Neural progenitor cell (in vitro differentiated cells): ENCODE data around the gene ELF5. TPM values are rescaled to one million over a fixed set of nuclear protein-coding genes. Genes with fewer than 3 reads are reported as not detected.

Source experiments
- DNase-seq: peaks from one replicate; pipeline ENCODE4 v3.0.0-alpha.2; 2016; ENCODE audit warnings: low spot score
- H2AFZ ChIP-seq: fragments of 200-600 bp; sonication (generic); replicated peaks from 2 replicates; pipeline ENCODE4 v1.6.1; 2016; ENCODE audit warnings: antibody characterized with exemption
- H3F3A ChIP-seq: fragments of 200-600 bp; sonication (generic); 2 replicates; pipeline ENCODE4 v1.6.1; 2016; ENCODE audit warnings: antibody characterized with exemption, low read depth
- H3K27ac ChIP-seq: fragments of 200-600 bp; sonication (generic); 2 replicates; pipeline ENCODE4 v1.5.1; 2016; ENCODE audit warnings: mild to moderate bottlenecking
- H3K27me3 ChIP-seq: fragments of 200-600 bp; sonication (generic); 2 replicates; pipeline ENCODE4 v1.6.1; 2016; ENCODE audit warnings: mild to moderate bottlenecking, moderate library complexity
- H3K36me3 ChIP-seq: fragments of 200-600 bp; sonication (generic); 2 replicates; pipeline ENCODE4 v1.5.1; 2016
- H3K4me1 ChIP-seq: fragments of 200-600 bp; sonication (generic); 2 replicates; pipeline ENCODE4 v1.6.1; 2016; ENCODE audit warnings: mixed run types
- H3K4me2 ChIP-seq: fragments of 200-600 bp; sonication (generic); 2 replicates; pipeline ENCODE4 v1.6.1; 2016
- H3K4me3 ChIP-seq: fragments of 200-600 bp; sonication (generic); 2 replicates; pipeline ENCODE4 v1.5.1; 2016
- H3K79me2 ChIP-seq: fragments of 200-600 bp; sonication (generic); 2 replicates; pipeline ENCODE4 v1.6.1; 2016; ENCODE audit warnings: low read depth
- H3K9ac ChIP-seq: fragments of 200-600 bp; sonication (generic); 2 replicates; pipeline ENCODE4 v1.6.1; 2016
- H3K9me3 ChIP-seq: fragments of 200-600 bp; sonication (generic); 2 replicates; pipeline ENCODE4 v1.5.1; 2016; ENCODE audit warnings: low read depth
- H4K20me1 ChIP-seq: fragments of 200-600 bp; sonication (generic); 2 replicates; pipeline ENCODE4 v1.6.1; 2016; ENCODE audit warnings: low read depth
- H3K27ac Mint-ChIP-seq: 3 replicates; pipeline ENCODE4 v1.8.0; 2021; ENCODE audit warnings: mixed read lengths
- H3K27me3 Mint-ChIP-seq: 2 replicates; pipeline ENCODE4 v1.8.0; 2022; ENCODE audit warnings: low read depth, mild to moderate bottlenecking, inconsistent platforms, moderate library complexity, mixed read lengths; ENCODE audit not compliant: insufficient read depth
- H3K36me3 Mint-ChIP-seq: 3 replicates; pipeline ENCODE4 v1.8.0; 2021; ENCODE audit warnings: mixed read lengths
- H3K4me1 Mint-ChIP-seq: 3 replicates; pipeline ENCODE4 v1.8.0; 2021; ENCODE audit warnings: mixed read lengths
- H3K4me3 Mint-ChIP-seq: 3 replicates; pipeline ENCODE4 v1.8.0; 2021; ENCODE audit warnings: mild to moderate bottlenecking, moderate library complexity, mixed read lengths
- H3K9me3 Mint-ChIP-seq: 3 replicates; pipeline ENCODE4 v1.8.0; 2020; ENCODE audit warnings: mixed read lengths
- CTCF ChIP-seq: fragments of 200-600 bp; sonication (generic); IDR thresholded peaks from 2 replicates; pipeline ENCODE4 v1.5.1; 2017; ENCODE audit warnings: antibody characterized with exemption, mild to moderate bottlenecking
- EZH2 ChIP-seq: fragments of 200-600 bp; sonication (generic); IDR thresholded peaks from 2 replicates; pipeline ENCODE4 v1.6.1; 2017; ENCODE audit warnings: antibody characterized with exemption, mild to moderate bottlenecking, moderate library complexity
- EZH2phosphoT487 ChIP-seq: fragments of 200-600 bp; sonication (generic); IDR thresholded peaks from 2 replicates; pipeline ENCODE4 v1.6.1; 2017; ENCODE audit warnings: antibody characterized with exemption
- total RNA-seq: library from RNA; depleted of rRNA; stranded (reverse); fragments of >200 nt; gene quantifications from 2 replicates; pipeline ENCODE4 v1.2.3, GENCODE V29; 2015; ENCODE audit warnings: low replicate concordance

The ELF5 gene
- total RNA-seq, 1 donor from 2014 or later = not detected

GRCh38 chr11:34433899-34434298 lies 79.7 kb downstream of the ELF5 start:
- Histone ChIP-seq H3F3A (no peaks in the 10 kb centered on the region), H3K4me3 (no peak overlapping the region), H3K9me3 (no peaks in the 10 kb centered on the region), H3K27me3 (no peaks in the 10 kb centered on the region), H4K20me1 (no peaks in the 10 kb centered on the region), H3K27ac (no peak overlapping the region), H2AFZ (no peak overlapping the region), H3K4me1 (no peaks in the 10 kb centered on the region), H3K4me2 (no peak overlapping the region), H3K36me3 (no peaks in the 10 kb centered on the region), H3K9ac (no peak overlapping the region), H3K79me2 (no peaks in the 10 kb centered on the region)
- Mint-ChIP-seq H3K36me3 (no peaks in the 10 kb centered on the region), H3K4me3 (no peak overlapping the region), H3K4me1 (no peaks in the 10 kb centered on the region), H3K27ac (no peak overlapping the region), H3K27me3 (peaks cover 4% of the 10 kb centered on the region), H3K9me3 (no peaks in the 10 kb centered on the region)
- TF ChIP-seq EZH2 (no peak), CTCF (no peak), EZH2phosphoT487 (no peak)
- no peak for DNase-seq

GRCh38 chr11:34432822-34433221 lies 80.8 kb downstream of the ELF5 start:
- H3K4me1 ChIP-seq = no peaks in the 10 kb centered on the region
- no peak for TF ChIP-seq EZH2phosphoT487
- no peak for TF ChIP-seq CTCF
- no peak for TF ChIP-seq EZH2
- no peaks in the 10 kb centered on the region for H3K36me3 Mint-ChIP-seq
- H4K20me1 ChIP-seq = no peaks in the 10 kb centered on the region
- DNase-seq = no peak
- H2AFZ ChIP-seq = no peak overlapping the region
- no peak overlapping the region for H3K4me2 ChIP-seq
- no peaks in the 10 kb centered on the region for H3K79me2 ChIP-seq
- no peaks in the 10 kb centered on the region for H3K4me1 Mint-ChIP-seq
- no peak overlapping the region for H3K27ac Mint-ChIP-seq
- no peak overlapping the region for H3K27ac ChIP-seq
- H3K9me3 ChIP-seq = no peaks in the 10 kb centered on the region
- no peaks in the 10 kb centered on the region for H3K36me3 ChIP-seq
- no peaks in the 10 kb centered on the region for H3K27me3 ChIP-seq
- H3K9ac ChIP-seq = no peak overlapping the region
- no peaks in the 10 kb centered on the region for H3K9me3 Mint-ChIP-seq
- H3F3A ChIP-seq = no peaks in the 10 kb centered on the region
- no peak overlapping the region for H3K4me3 Mint-ChIP-seq
- H3K27me3 Mint-ChIP-seq = peaks cover 4% of the 10 kb centered on the region
- H3K4me3 ChIP-seq = no peak overlapping the region

- no peaks in the 10 kb centered on the region for H3K79me2 ChIP-seq
- Mint-ChIP-seq H3K9me3 (no peaks in the 10 kb centered on the region), H3K27me3 (peaks cover 4% of the 10 kb centered on the region), H3K4me1 (no peaks in the 10 kb centered on the region), H3K36me3 (no peaks in the 10 kb centered on the region), H3K27ac (no peak overlapping the region), H3K4me3 (no peak overlapping the region)
- H3K27ac ChIP-seq = no peak overlapping the region
- H4K20me1 ChIP-seq = no peaks in the 10 kb centered on the region
- TF ChIP-seq CTCF (no peak), EZH2phosphoT487 (no peak), EZH2 (no peak)
- H3K4me1 ChIP-seq = no peaks in the 10 kb centered on the region
- no peak overlapping the region for H3K4me2 ChIP-seq
- no peak overlapping the region for H2AFZ ChIP-seq
- no peaks in the 10 kb centered on the region for H3K36me3 ChIP-seq
- no peak overlapping the region for H3K4me3 ChIP-seq
- no peaks in the 10 kb centered on the region for H3K27me3 ChIP-seq
- H3K9ac ChIP-seq = no peak overlapping the region
- no peaks in the 10 kb centered on the region for H3K9me3 ChIP-seq
- DNase-seq = no peak
- no peaks in the 10 kb centered on the region for H3F3A ChIP-seq
Observed at GRCh38 chr11:34431979-34432378, 81.6 kb downstream of the ELF5 start.

Other genes with a start within 250 kb of the ELF5 start
- 0.37 and 0.84 TPM in 2 replicates for gene ABTB2, start 155.8 kb downstream of the ELF5 start, total RNA-seq
- not detected in 2 replicates for gene CAT, start 74.9 kb downstream of the ELF5 start, total RNA-seq
- gene EHF, start 107.3 kb upstream of the ELF5 start, total RNA-seq = 0.12 TPM in 1 of 2 replicates, not detected in the other